Esophagus squamous epithelium (tissue), 4 donors: ENCODE results near the gene HMOX1.

Source experiments
- POLR2A ChIP-seq, 4 donors: fragments of 450-650 bp; IDR thresholded peaks; one replicate each; pipeline ENCODE4 v1.6.1; 2017; ENCODE audit warnings: antibody characterized with exemption in 4 of 4, mild to moderate bottlenecking in 4 of 4, moderate library complexity in 3 of 4
- TF ChIP-seq, protein P1 (sequence below), 6 experiments: fragments of 450-650 bp in 4 of 6; fragments of 200-600 bp in 2 of 6; sonication (generic) in 2 of 6; IDR thresholded peaks; one replicate each; pipeline ENCODE4 v1.5.1; 2016 to 2019; ENCODE audit warnings: antibody characterized with exemption in 6 of 6, mild to moderate bottlenecking in 4 of 6, moderate library complexity in 4 of 6

DNA sequence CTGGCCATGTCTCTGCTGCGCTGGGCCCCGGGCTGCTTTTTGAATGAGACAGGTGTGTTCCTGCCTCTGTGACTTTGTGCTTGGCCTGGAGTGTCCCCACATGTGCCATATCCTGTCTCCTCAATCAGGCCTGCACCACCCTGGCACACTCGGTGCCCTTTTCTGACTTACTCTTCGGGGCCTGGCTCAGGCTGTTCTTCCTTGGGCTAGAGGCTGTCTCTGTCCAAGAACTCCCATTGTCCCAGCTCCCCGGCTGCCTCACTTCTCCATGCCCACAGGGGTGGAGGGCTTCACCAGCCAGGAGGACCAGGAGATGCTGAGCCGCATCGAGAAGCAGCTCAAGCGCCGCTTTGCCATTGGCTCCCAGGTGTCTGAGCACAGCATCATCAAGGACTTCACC, 42.0 kb downstream of the HMOX1 start:
- TF ChIP-seq POLR2A (IDR thresholded peaks at IDR 0.05): no peak
- TF ChIP-seq, protein P1, sequence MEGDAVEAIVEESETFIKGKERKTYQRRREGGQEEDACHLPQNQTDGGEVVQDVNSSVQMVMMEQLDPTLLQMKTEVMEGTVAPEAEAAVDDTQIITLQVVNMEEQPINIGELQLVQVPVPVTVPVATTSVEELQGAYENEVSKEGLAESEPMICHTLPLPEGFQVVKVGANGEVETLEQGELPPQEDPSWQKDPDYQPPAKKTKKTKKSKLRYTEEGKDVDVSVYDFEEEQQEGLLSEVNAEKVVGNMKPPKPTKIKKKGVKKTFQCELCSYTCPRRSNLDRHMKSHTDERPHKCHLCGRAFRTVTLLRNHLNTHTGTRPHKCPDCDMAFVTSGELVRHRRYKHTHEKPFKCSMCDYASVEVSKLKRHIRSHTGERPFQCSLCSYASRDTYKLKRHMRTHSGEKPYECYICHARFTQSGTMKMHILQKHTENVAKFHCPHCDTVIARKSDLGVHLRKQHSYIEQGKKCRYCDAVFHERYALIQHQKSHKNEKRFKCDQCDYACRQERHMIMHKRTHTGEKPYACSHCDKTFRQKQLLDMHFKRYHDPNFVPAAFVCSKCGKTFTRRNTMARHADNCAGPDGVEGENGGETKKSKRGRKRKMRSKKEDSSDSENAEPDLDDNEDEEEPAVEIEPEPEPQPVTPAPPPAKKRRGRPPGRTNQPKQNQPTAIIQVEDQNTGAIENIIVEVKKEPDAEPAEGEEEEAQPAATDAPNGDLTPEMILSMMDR (IDR thresholded peaks at IDR 0.05): no peak
